MCF 10A (cell line): ENCODE measurements around the gene MBD2. TPM values are rescaled to one million over a fixed set of nuclear protein-coding genes. Genes with fewer than 3 reads are reported as not detected.
"Not testable (repeated sequence)": the region's sequence is repeated elsewhere in the genome, so short reads cannot be mapped to it uniquely, and the experiment has no call there.

ENCODE experiments used
- BruUV-seq: library from RNA; stranded (reverse); fragments of 400-500 nt; replicated peaks from 2 replicates; lab custom pipeline; 2021; lab: Mats Ljungman, UMichigan
- CTCF ChIA-PET: fragments of 300-600 bp; sonication (Branson Sonifier 250); formaldehyde crosslinking; extraction: SDS; loops from one replicate; lab custom pipeline; 2021; ENCODE audit warnings: antibody characterized with exemption, inconsistent platforms; lab: Yijun Ruan, JAX
- POLR2A ChIA-PET: fragments of 300-600, 350-650 bp; sonication (Branson Sonifier 250); formaldehyde crosslinking; extraction: SDS; loops from one replicate; lab custom pipeline; 2020; ENCODE audit warnings: antibody characterized with exemption, inconsistent platforms; lab: Yijun Ruan, JAX
- DNase-seq: peaks from one replicate; pipeline ENCODE4 v3.0.0-alpha.2; 2018; ENCODE audit not compliant: unreplicated experiment
- H3K27ac Mint-ChIP-seq: one replicate; pipeline ENCODE4 v1.8.0; 2022; ENCODE audit warnings: mild to moderate bottlenecking, low read depth, mixed read lengths; ENCODE audit not compliant: unreplicated experiment
- H3K27me3 Mint-ChIP-seq: one replicate; pipeline ENCODE4 v1.8.0; 2022; ENCODE audit warnings: mixed read lengths; ENCODE audit not compliant: insufficient read depth, unreplicated experiment
- H3K36me3 Mint-ChIP-seq: one replicate; pipeline ENCODE4 v1.8.0; 2022; ENCODE audit warnings: mild to moderate bottlenecking, moderate library complexity, mixed read lengths; ENCODE audit not compliant: insufficient read depth, unreplicated experiment
- H3K4me1 Mint-ChIP-seq: one replicate; pipeline ENCODE4 v1.8.0; 2022; ENCODE audit warnings: mixed read lengths; ENCODE audit not compliant: insufficient read depth, unreplicated experiment
- H3K4me3 Mint-ChIP-seq: one replicate; pipeline ENCODE4 v1.8.0; 2022; ENCODE audit warnings: mild to moderate bottlenecking, moderate library complexity, mixed read lengths; ENCODE audit not compliant: unreplicated experiment
- H3K9me3 Mint-ChIP-seq: one replicate; pipeline ENCODE4 v1.8.0; 2022; ENCODE audit warnings: mixed read lengths; ENCODE audit not compliant: unreplicated experiment
- intact Hi-C: fragments of 100-400 bp; cut with micrococcal nuclease; formaldehyde crosslinking; loops from 2 replicates; pipeline ENCODE4 v1.14.1; 2022
- total RNA-seq: library from RNA; stranded (reverse); gene quantifications from 2 replicates; pipeline ENCODE4 v1.2.3, GENCODE V29; 2022
- TF ChIP-seq, protein P1 (sequence below): fragments of 200-600 bp; IDR thresholded peaks from one replicate; pipeline ENCODE4 v1.8.0; 2022; ENCODE audit warnings: antibody characterized with exemption, mild to moderate bottlenecking; ENCODE audit not compliant: unreplicated experiment

The MBD2 gene
- total RNA-seq, 1 experiment from 2014 or later: 179 TPM

DNA sequence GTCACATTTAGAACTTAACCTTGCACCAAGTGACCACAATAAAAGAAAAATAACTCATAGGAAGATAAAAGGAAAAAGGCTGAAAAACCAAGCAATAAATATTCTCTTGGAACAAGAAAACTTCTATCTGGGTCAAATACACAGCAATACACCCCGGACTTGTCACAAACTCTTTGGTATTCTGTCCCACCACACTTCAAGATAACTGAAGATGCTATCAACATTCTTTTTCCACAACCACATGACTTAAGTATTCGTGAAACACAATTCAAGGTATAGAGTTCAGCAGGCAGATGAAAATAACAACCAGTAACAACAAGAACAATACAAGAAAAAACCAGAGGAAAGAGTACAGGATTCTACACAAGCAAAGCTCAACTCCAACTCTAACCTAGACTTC, 18.0 kb downstream of the MBD2 start:
- peaks cover 37% of the 10 kb centered on the region for H3K36me3 Mint-ChIP-seq
- ChIA-PET POLR2A (interaction anchor here (0.7 to 1.2 kb wide), 2 partner anchors 11 to 65 kb away, joined by 3 read pairs; no protein-coding TSS in a partner anchor), CTCF (interaction anchor here (0.6 kb wide), 2 partner anchors 17 to 59 kb away, joined by 3 read pairs; no protein-coding TSS in a partner anchor)
- H3K27me3 Mint-ChIP-seq: no peaks in the 10 kb centered on the region
- H3K9me3 Mint-ChIP-seq: no peaks in the 10 kb centered on the region
- peaks cover 35% of the 10 kb centered on the region for H3K4me1 Mint-ChIP-seq
- no peak overlapping the region for H3K27ac Mint-ChIP-seq
- no TSS peak for BruUV-seq
- H3K4me3 Mint-ChIP-seq: no peak overlapping the region
- TF ChIP-seq, protein P1, sequence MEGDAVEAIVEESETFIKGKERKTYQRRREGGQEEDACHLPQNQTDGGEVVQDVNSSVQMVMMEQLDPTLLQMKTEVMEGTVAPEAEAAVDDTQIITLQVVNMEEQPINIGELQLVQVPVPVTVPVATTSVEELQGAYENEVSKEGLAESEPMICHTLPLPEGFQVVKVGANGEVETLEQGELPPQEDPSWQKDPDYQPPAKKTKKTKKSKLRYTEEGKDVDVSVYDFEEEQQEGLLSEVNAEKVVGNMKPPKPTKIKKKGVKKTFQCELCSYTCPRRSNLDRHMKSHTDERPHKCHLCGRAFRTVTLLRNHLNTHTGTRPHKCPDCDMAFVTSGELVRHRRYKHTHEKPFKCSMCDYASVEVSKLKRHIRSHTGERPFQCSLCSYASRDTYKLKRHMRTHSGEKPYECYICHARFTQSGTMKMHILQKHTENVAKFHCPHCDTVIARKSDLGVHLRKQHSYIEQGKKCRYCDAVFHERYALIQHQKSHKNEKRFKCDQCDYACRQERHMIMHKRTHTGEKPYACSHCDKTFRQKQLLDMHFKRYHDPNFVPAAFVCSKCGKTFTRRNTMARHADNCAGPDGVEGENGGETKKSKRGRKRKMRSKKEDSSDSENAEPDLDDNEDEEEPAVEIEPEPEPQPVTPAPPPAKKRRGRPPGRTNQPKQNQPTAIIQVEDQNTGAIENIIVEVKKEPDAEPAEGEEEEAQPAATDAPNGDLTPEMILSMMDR: no peak
- intact Hi-C loops: no loop called here
- no peak for DNase-seq

DNA sequence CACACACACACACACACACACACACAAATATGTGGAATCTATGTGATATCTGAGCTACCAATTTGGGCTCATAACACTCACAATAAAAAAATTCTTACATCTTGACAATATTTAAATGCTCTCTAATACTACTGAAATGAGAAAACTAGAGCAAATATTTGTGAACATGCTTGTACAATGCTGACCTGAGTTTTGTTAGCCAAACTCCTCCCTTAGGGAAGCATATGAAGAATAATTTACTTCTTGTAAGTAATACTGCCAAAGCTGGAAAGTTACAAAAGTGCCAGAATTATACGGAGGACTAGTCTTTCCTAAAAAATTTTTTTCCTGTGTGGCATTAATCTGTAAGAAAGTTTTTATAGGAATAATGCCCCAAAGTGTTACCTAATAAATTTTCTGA, 18.5 kb downstream of the MBD2 start:
- ChIA-PET POLR2A (interaction anchor here (0.7 kb wide), 1 partner anchor 66 kb away, joined by 3 read pairs; no protein-coding TSS in a partner anchor), CTCF (interaction anchor here (0.6 to 1.1 kb wide), 3 partner anchors 59 to 566 kb away, joined by 3 read pairs; no protein-coding TSS in a partner anchor)
- Mint-ChIP-seq H3K27ac (no peak overlapping the region), H3K4me3 (no peak overlapping the region), H3K4me1 (peaks cover 31% of the 10 kb centered on the region), H3K27me3 (no peaks in the 10 kb centered on the region), H3K36me3 (peaks cover 42% of the 10 kb centered on the region), H3K9me3 (no peaks in the 10 kb centered on the region)
- DNase-seq: no peak
- no TSS peak for BruUV-seq
- TF ChIP-seq, protein P1: no peak
- intact Hi-C loops: no loop called here

- ChIA-PET POLR2A (interaction anchor here (0.7 kb wide), 1 partner anchor 66 kb away, joined by 3 read pairs; no protein-coding TSS in a partner anchor), CTCF (interaction anchor here (0.7 to 1.1 kb wide), 2 partner anchors 76 to 567 kb away, joined by 3 read pairs; no protein-coding TSS in a partner anchor)
- peaks cover 47% of the 10 kb centered on the region for H3K36me3 Mint-ChIP-seq
- intact Hi-C loops, H3K27me3 Mint-ChIP-seq, H3K9me3 Mint-ChIP-seq, H3K27ac Mint-ChIP-seq, H3K4me3 Mint-ChIP-seq, BruUV-seq, DNase-seq: not testable (repeated sequence)
- peaks cover 31% of the 10 kb centered on the region for H3K4me1 Mint-ChIP-seq
These were observed 19.0 kb downstream of the MBD2 start for GRCh38 chr18:54205448-54205847.

DNA sequence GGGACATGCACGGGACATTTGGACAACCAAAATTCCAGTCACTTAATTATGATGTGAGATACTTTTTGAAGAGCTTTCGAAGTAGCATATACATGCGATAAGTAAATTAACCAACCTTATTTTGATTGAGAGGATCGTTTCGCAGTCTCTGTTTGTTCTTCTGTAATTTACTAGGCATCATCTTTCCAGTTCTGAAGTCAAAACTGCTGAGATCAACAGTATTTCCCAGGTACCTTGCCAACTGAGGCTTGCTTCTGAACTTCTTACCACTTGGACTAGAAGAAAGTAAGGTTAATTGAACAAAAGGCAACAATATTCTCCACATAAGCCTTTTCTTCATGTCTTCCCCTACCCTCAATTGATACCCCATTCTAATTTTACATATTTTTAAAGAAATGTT, 19.6 kb downstream of the MBD2 start:
- Mint-ChIP-seq H3K36me3 (peaks cover 51% of the 10 kb centered on the region), H3K27ac (no peak overlapping the region), H3K27me3 (no peaks in the 10 kb centered on the region), H3K4me3 (no peak overlapping the region), H3K4me1 (peaks cover 25% of the 10 kb centered on the region), H3K9me3 (no peaks in the 10 kb centered on the region)
- no TSS peak for BruUV-seq
- POLR2A ChIA-PET: no interaction called here
- CTCF ChIA-PET: interaction anchor here (1.1 kb wide), 1 partner anchor 76 kb away, joined by 3 read pairs; no protein-coding TSS in a partner anchor
- intact Hi-C loops: no loop called here
- TF ChIP-seq, protein P1: no peak
- DNase-seq: no peak
